Measurements from ENCODE around the gene LRFN2. TPM values are rescaled to one million over a fixed set of nuclear protein-coding genes. Genes with fewer than 3 reads are reported as not detected.

LRFN2 gene
- polyA plus RNA-seq, 1 donor (not counting 4 experiments of a cell fraction or from before 2014, with no cell fraction given) = not detected

GRCh38 chr6:40408786-40409542 is 178.2 kb downstream of the LRFN2 start:
- peak; percentile 60 for FAIRE-seq
- H3K36me3 ChIP-seq (ENCODE audit: control insufficient read depth in 2 of 2, extremely low read depth in 1 of 2, insufficient read depth in 2 of 2, low read length in 2 of 2) = no peaks in the 10 kb centered on the region
- peak overlapping the region; percentile 65 for H3K4me2 ChIP-seq (ENCODE audit: control insufficient read depth, extremely low read depth, insufficient read depth, low read depth, low read length)
- H3K9me3 ChIP-seq (ENCODE audit: control insufficient read depth, low read depth, low read length) = no peaks in the 10 kb centered on the region
- no peak for TF ChIP-seq EZH2 (IDR thresholded peaks at IDR 0.05; ENCODE audit: low read length)
- TF ChIP-seq, protein P1, sequence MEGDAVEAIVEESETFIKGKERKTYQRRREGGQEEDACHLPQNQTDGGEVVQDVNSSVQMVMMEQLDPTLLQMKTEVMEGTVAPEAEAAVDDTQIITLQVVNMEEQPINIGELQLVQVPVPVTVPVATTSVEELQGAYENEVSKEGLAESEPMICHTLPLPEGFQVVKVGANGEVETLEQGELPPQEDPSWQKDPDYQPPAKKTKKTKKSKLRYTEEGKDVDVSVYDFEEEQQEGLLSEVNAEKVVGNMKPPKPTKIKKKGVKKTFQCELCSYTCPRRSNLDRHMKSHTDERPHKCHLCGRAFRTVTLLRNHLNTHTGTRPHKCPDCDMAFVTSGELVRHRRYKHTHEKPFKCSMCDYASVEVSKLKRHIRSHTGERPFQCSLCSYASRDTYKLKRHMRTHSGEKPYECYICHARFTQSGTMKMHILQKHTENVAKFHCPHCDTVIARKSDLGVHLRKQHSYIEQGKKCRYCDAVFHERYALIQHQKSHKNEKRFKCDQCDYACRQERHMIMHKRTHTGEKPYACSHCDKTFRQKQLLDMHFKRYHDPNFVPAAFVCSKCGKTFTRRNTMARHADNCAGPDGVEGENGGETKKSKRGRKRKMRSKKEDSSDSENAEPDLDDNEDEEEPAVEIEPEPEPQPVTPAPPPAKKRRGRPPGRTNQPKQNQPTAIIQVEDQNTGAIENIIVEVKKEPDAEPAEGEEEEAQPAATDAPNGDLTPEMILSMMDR (optimal IDR thresholded peaks at IDR 0.05 in 1 of 3, IDR thresholded peaks at IDR 0.05 in 1 of 3, conservative IDR thresholded peaks at IDR 0.05 in 1 of 3; ENCODE audit: extremely low read depth in 1 of 3, insufficient read depth in 2 of 3, low read length in 3 of 3) = no peak
- H4K20me1 ChIP-seq (ENCODE audit: control insufficient read depth, extremely low read depth, insufficient read depth, low read length) = no peaks in the 10 kb centered on the region
- dilution Hi-C loops (cut with MboI; ENCODE audit: extremely low pct_ligation_motif_present, low sequenced_read_pairs) = no loop called here
- H3K27ac ChIP-seq (ENCODE audit: control insufficient read depth, insufficient read depth, low read length) = peak overlapping the region; percentile 23
- H3K9me1 ChIP-seq (ENCODE audit: control insufficient read depth, extremely low read depth, insufficient read depth, low read length) = no peaks in the 10 kb centered on the region
- H3K4me1 ChIP-seq (ENCODE audit: control insufficient read depth, extremely low read depth, insufficient read depth, low read length) = peaks cover 28% of the 10 kb centered on the region
- H3K4me3 ChIP-seq (ENCODE audit: control insufficient read depth in 2 of 3, extremely low read depth in 1 of 3, insufficient read depth in 2 of 3, low read depth in 1 of 3, low read length in 3 of 3) = no peak overlapping the region
- no peaks in the 10 kb centered on the region for H3K79me2 ChIP-seq (ENCODE audit: control insufficient read depth, insufficient read depth, low read length)
- no peak overlapping the region for H2AFZ ChIP-seq (ENCODE audit: control insufficient read depth, low read length)
- DNase-seq (ENCODE audit: low read depth, low spot score) = no peak
- no peak overlapping the region for H3K9ac ChIP-seq (ENCODE audit: control insufficient read depth, extremely low read depth, insufficient read depth, low read length)
- no peaks in the 10 kb centered on the region for H3K27me3 ChIP-seq (ENCODE audit: control insufficient read depth, extremely low read depth, insufficient read depth, low read length)

DNA sequence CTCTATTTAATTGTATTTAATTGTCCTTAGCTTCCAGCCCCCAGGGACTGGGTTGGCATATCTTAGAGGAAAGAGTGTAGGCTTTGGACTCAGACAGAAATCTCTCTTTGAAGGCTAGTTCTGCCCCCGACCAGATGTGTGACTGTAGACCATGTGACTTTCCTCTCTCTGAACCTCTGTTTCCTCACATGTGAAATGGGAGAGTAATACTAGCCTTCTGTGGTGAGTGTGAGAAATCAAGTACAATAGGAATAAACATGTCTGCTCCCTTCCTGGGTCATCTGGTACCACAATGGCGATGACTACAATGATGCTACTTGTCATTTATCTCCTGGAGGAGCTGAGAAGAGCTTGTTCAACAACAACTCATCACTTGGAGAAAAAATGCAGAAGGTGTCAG is 179.9 kb downstream of the LRFN2 start:
- DNase-seq (ENCODE audit: low read depth, low spot score) = no peak
- Histone ChIP-seq H3K27me3 (ENCODE audit: control insufficient read depth, extremely low read depth, insufficient read depth, low read length) (no peaks in the 10 kb centered on the region), H4K20me1 (ENCODE audit: control insufficient read depth, extremely low read depth, insufficient read depth, low read length) (no peaks in the 10 kb centered on the region), H3K9me3 (ENCODE audit: control insufficient read depth, low read depth, low read length) (no peaks in the 10 kb centered on the region), H3K36me3 (ENCODE audit: control insufficient read depth in 2 of 2, extremely low read depth in 1 of 2, insufficient read depth in 2 of 2, low read length in 2 of 2) (no peaks in the 10 kb centered on the region), H3K27ac (ENCODE audit: control insufficient read depth, insufficient read depth, low read length) (no peak overlapping the region), H3K79me2 (ENCODE audit: control insufficient read depth, insufficient read depth, low read length) (no peaks in the 10 kb centered on the region), H3K9ac (ENCODE audit: control insufficient read depth, extremely low read depth, insufficient read depth, low read length) (no peak overlapping the region), H3K4me1 (ENCODE audit: control insufficient read depth, extremely low read depth, insufficient read depth, low read length) (peaks cover 28% of the 10 kb centered on the region), H3K9me1 (ENCODE audit: control insufficient read depth, extremely low read depth, insufficient read depth, low read length) (no peaks in the 10 kb centered on the region), H2AFZ (ENCODE audit: control insufficient read depth, low read length) (no peak overlapping the region), H3K4me2 (ENCODE audit: control insufficient read depth, extremely low read depth, insufficient read depth, low read depth, low read length) (no peak overlapping the region), H3K4me3 (ENCODE audit: control insufficient read depth in 2 of 3, extremely low read depth in 1 of 3, insufficient read depth in 2 of 3, low read depth in 1 of 3, low read length in 3 of 3) (no peak overlapping the region)
- dilution Hi-C loops (cut with MboI; ENCODE audit: extremely low pct_ligation_motif_present, low sequenced_read_pairs) = no loop called here
- FAIRE-seq = no peak
- TF ChIP-seq, protein P1 (optimal IDR thresholded peaks at IDR 0.05 in 1 of 3, IDR thresholded peaks at IDR 0.05 in 1 of 3, conservative IDR thresholded peaks at IDR 0.05 in 1 of 3; ENCODE audit: extremely low read depth in 1 of 3, insufficient read depth in 2 of 3, low read length in 3 of 3) = no peak
- no peak for TF ChIP-seq EZH2 (IDR thresholded peaks at IDR 0.05; ENCODE audit: low read length)
